Astrocyte (in vitro differentiated cells and primary cell): Measurements from ENCODE around the gene CACNG6. TPM values are rescaled to one million over a fixed set of nuclear protein-coding genes. Genes with fewer than 3 reads are reported as not detected.
"Not testable (repeated sequence)": the region's sequence is repeated elsewhere in the genome, so short reads cannot be mapped to it uniquely, and the experiment has no call there.

Experiments
- DNase-seq: peaks from one replicate; pipeline ENCODE4 v3.0.0-alpha.2; 2010; ENCODE audit warnings: low read depth
- FAIRE-seq: peaks from 2 replicates; lab custom pipeline; 2011; peaks lifted over from hg19 to GRCh38; lab: Jason Lieb, UNC
- H2AFZ ChIP-seq: 2 replicates; pipeline ENCODE4 v1.6.0; 2012; ENCODE audit warnings: low read depth, low read length, inconsistent platforms
- H3K27ac ChIP-seq: 2 replicates; pipeline ENCODE4 v1.5.1; 2011; ENCODE audit warnings: low read depth, low read length, inconsistent platforms
- H3K27me3 ChIP-seq: 2 replicates; pipeline ENCODE4 v1.6.0; 2011; ENCODE audit warnings: low read length, inconsistent platforms; ENCODE audit not compliant: insufficient read depth
- H3K36me3 ChIP-seq: 2 replicates; pipeline ENCODE4 v1.5.1; 2011; ENCODE audit warnings: low read length, inconsistent platforms; ENCODE audit not compliant: insufficient read depth
- H3K4me1 ChIP-seq: 2 replicates; pipeline ENCODE4 v1.5.1; 2011; ENCODE audit warnings: low read length, inconsistent platforms; ENCODE audit not compliant: insufficient read depth
- H3K4me2 ChIP-seq: 2 replicates; pipeline ENCODE4 v1.6.0; 2012; ENCODE audit warnings: low read length, inconsistent platforms
- H3K4me3 ChIP-seq: 2 replicates; pipeline ENCODE4 v1.5.1; 2011; ENCODE audit warnings: low read depth, mild to moderate bottlenecking, low read length, inconsistent platforms; ENCODE audit not compliant: insufficient read depth
- H3K79me2 ChIP-seq: 2 replicates; pipeline ENCODE4 v1.6.0; 2012; ENCODE audit warnings: mild to moderate bottlenecking, low read length, inconsistent platforms; ENCODE audit not compliant: insufficient read depth
- H3K9ac ChIP-seq: 2 replicates; pipeline ENCODE4 v1.6.0; 2012; ENCODE audit warnings: mild to moderate bottlenecking, low read length, inconsistent platforms
- H3K9me3 ChIP-seq: 2 replicates; pipeline ENCODE4 v1.5.1; 2012; ENCODE audit warnings: low read depth, mild to moderate bottlenecking, low read length, inconsistent platforms; ENCODE audit not compliant: insufficient read depth
- H4K20me1 ChIP-seq: 2 replicates; pipeline ENCODE4 v1.6.0; 2012; ENCODE audit warnings: low read length, inconsistent platforms; ENCODE audit not compliant: insufficient read depth
- H3K27ac Mint-ChIP-seq: one replicate; pipeline ENCODE4 v1.8.0; 2021; ENCODE audit warnings: mild to moderate bottlenecking, mixed read lengths; ENCODE audit not compliant: unreplicated experiment
- H3K27me3 Mint-ChIP-seq: one replicate; pipeline ENCODE4 v1.8.0; 2021; ENCODE audit warnings: low read depth, mixed read lengths; ENCODE audit not compliant: unreplicated experiment
- H3K36me3 Mint-ChIP-seq: one replicate; pipeline ENCODE4 v1.8.0; 2021; ENCODE audit warnings: low read depth, mixed read lengths; ENCODE audit not compliant: unreplicated experiment
- H3K4me1 Mint-ChIP-seq: one replicate; pipeline ENCODE4 v1.8.0; 2021; ENCODE audit warnings: low read depth, mixed read lengths; ENCODE audit not compliant: unreplicated experiment
- H3K4me3 Mint-ChIP-seq: one replicate; pipeline ENCODE4 v1.8.0; 2021; ENCODE audit warnings: mild to moderate bottlenecking, moderate library complexity, mixed read lengths; ENCODE audit not compliant: unreplicated experiment
- H3K9me3 Mint-ChIP-seq: one replicate; pipeline ENCODE4 v1.8.0; 2021; ENCODE audit warnings: mild to moderate bottlenecking, mixed read lengths; ENCODE audit not compliant: unreplicated experiment
- CTCF ChIP-seq: IDR thresholded peaks from 2 replicates; pipeline ENCODE4 v1.5.1; 2011; ENCODE audit warnings: low read depth, mild to moderate bottlenecking, inconsistent platforms, low read length, moderate library complexity; ENCODE audit not compliant: insufficient read depth
- EZH2 ChIP-seq: IDR thresholded peaks from 2 replicates; pipeline ENCODE4 v1.6.1; 2012; ENCODE audit warnings: mild to moderate bottlenecking, low read length, inconsistent platforms; ENCODE audit not compliant: insufficient read depth
- total RNA-seq: library from RNA; stranded (reverse); gene quantifications from 2 replicates; pipeline ENCODE4 v1.2.1, GENCODE V29; 2021

CACNG6 gene
- total RNA-seq, 1 donor from 2014 or later: 0.20 TPM

GRCh38 chr19:53945998-53946397 lies 45.4 kb upstream of the CACNG6 start:
- Histone ChIP-seq H2AFZ (no peak overlapping the region), H3K9me3 (no peaks in the 10 kb centered on the region), H3K27ac (no peak overlapping the region), H3K36me3 (no peaks in the 10 kb centered on the region), H3K4me1 (no peaks in the 10 kb centered on the region), H3K4me2 (no peak overlapping the region), H3K79me2 (no peaks in the 10 kb centered on the region), H3K27me3 (peaks cover 12% of the 10 kb centered on the region), H3K4me3 (no peak overlapping the region), H4K20me1 (no peaks in the 10 kb centered on the region), H3K9ac (no peak overlapping the region)
- Mint-ChIP-seq H3K4me3 (no peak overlapping the region), H3K9me3 (no peaks in the 10 kb centered on the region), H3K27me3 (peaks cover 38% of the 10 kb centered on the region), H3K4me1 (no peaks in the 10 kb centered on the region), H3K27ac (no peak overlapping the region), H3K36me3 (peaks cover 2% of the 10 kb centered on the region)
- DNase-seq (no peak), FAIRE-seq (no peak)
- no peak for TF ChIP-seq CTCF
- no peak for TF ChIP-seq EZH2

- H3K36me3 Mint-ChIP-seq: peaks cover 2% of the 10 kb centered on the region
- Histone ChIP-seq H3K27ac (no peak overlapping the region), H4K20me1 (no peaks in the 10 kb centered on the region), H3K79me2 (no peaks in the 10 kb centered on the region), H3K36me3 (no peaks in the 10 kb centered on the region), H3K9me3 (no peaks in the 10 kb centered on the region), H3K4me1 (no peaks in the 10 kb centered on the region), H3K27me3 (peaks cover 8% of the 10 kb centered on the region), H3K4me3 (no peak overlapping the region), H2AFZ (no peak overlapping the region), H3K4me2 (no peak overlapping the region), H3K9ac (no peak overlapping the region)
- H3K27me3 Mint-ChIP-seq: peaks cover 33% of the 10 kb centered on the region
- TF ChIP-seq CTCF: no peak
- TF ChIP-seq EZH2: no peak
- no peak for FAIRE-seq
- no peaks in the 10 kb centered on the region for H3K9me3 Mint-ChIP-seq
- DNase-seq: no peak
- no peaks in the 10 kb centered on the region for H3K4me1 Mint-ChIP-seq
- no peak overlapping the region for H3K27ac Mint-ChIP-seq
- no peak overlapping the region for H3K4me3 Mint-ChIP-seq
Observed at GRCh38 chr19:53947624-53948023, 43.8 kb upstream of the CACNG6 start.

- H3K4me3 ChIP-seq, H3K27me3 ChIP-seq, H3K36me3 ChIP-seq, H2AFZ ChIP-seq, DNase-seq, H3K4me1 Mint-ChIP-seq, H3K9ac ChIP-seq, H3K9me3 Mint-ChIP-seq, FAIRE-seq, H3K4me1 ChIP-seq, H3K9me3 ChIP-seq, H3K4me2 ChIP-seq, H3K79me2 ChIP-seq, H4K20me1 ChIP-seq, H3K27ac ChIP-seq, H3K36me3 Mint-ChIP-seq, H3K27ac Mint-ChIP-seq, H3K4me3 Mint-ChIP-seq: not testable (repeated sequence)
- peaks cover 28% of the 10 kb centered on the region for H3K27me3 Mint-ChIP-seq
Observed at GRCh38 chr19:53948611-53949010, 42.8 kb upstream of the CACNG6 start.
